Measurements from ENCODE around the gene ZBED1.
"Not testable (repeated sequence)": the region's sequence is repeated elsewhere in the genome, so short reads cannot be mapped to it uniquely, and the experiment has no call there.

Gene ZBED1

GRCh38 chrX:2500803-2501558, at the start of gene ZBED1, which contains the start of gene DHRSX:
Gene ZBED1 (minus strand): TSS chrX:2500976. CDS start chrX:2490719, 10,257 bp downstream.
Gene DHRSX (minus strand): TSS chrX:2500976. CDS start chrX:2500925, 51 bp downstream.
- DNase-seq = no peak

- no peak for DNase-seq
These were observed 49.1 kb upstream of the ZBED1 start for GRCh38 chrX:2549876-2550275.

- no peak for DNase-seq
These were observed 48.1 kb upstream of the ZBED1 start for GRCh38 chrX:2548711-2549423.

GRCh38 chrX:2547736-2548135, 47.0 kb upstream of the ZBED1 start:
- DNase-seq = no peak

GRCh38 chrX:2546496-2546895, 45.7 kb upstream of the ZBED1 start:
- DNase-seq = no peak

- DNase-seq = no peak
These were observed 44.4 kb upstream of the ZBED1 start for GRCh38 chrX:2545144-2545543.

- DNase-seq = no peak
These were observed 42.2 kb upstream of the ZBED1 start for GRCh38 chrX:2542826-2543521.

GRCh38 chrX:2541603-2542002, 40.8 kb upstream of the ZBED1 start:
- DNase-seq = no peak

- DNase-seq = no peak
These were observed 39.7 kb upstream of the ZBED1 start for GRCh38 chrX:2540426-2540947.

GRCh38 chrX:2539586-2539985, 38.8 kb upstream of the ZBED1 start:
- DNase-seq = no peak

- DNase-seq = no peak
These were observed 37.4 kb upstream of the ZBED1 start for GRCh38 chrX:2538031-2538757.

GRCh38 chrX:2536974-2537373, 36.2 kb upstream of the ZBED1 start:
- no peak for DNase-seq

GRCh38 chrX:2536141-2536540, 35.4 kb upstream of the ZBED1 start:
- DNase-seq = no peak

- DNase-seq = not testable (repeated sequence)
These were observed 33.7 kb upstream of the ZBED1 start for GRCh38 chrX:2534261-2535021.

- DNase-seq = no peak
These were observed 32.6 kb upstream of the ZBED1 start for GRCh38 chrX:2533424-2533823.

- DNase-seq = no peak
These were observed 25.6 kb upstream of the ZBED1 start for GRCh38 chrX:2526390-2526789.

GRCh38 chrX:2523911-2524310, 23.1 kb upstream of the ZBED1 start:
- DNase-seq = no peak

- no peak for DNase-seq
These were observed 21.2 kb upstream of the ZBED1 start for GRCh38 chrX:2521927-2522386.

- no peak for DNase-seq
These were observed 20.5 kb upstream of the ZBED1 start for GRCh38 chrX:2521092-2521926.

- DNase-seq = no peak
These were observed 19.8 kb upstream of the ZBED1 start for GRCh38 chrX:2520539-2520938.

- not testable (repeated sequence) for DNase-seq
These were observed 18.9 kb upstream of the ZBED1 start for GRCh38 chrX:2519638-2520037.

Measured in SHP77 (cell line).